ENCODE data around the gene TRAF7.

The TRAF7 gene

DNA sequence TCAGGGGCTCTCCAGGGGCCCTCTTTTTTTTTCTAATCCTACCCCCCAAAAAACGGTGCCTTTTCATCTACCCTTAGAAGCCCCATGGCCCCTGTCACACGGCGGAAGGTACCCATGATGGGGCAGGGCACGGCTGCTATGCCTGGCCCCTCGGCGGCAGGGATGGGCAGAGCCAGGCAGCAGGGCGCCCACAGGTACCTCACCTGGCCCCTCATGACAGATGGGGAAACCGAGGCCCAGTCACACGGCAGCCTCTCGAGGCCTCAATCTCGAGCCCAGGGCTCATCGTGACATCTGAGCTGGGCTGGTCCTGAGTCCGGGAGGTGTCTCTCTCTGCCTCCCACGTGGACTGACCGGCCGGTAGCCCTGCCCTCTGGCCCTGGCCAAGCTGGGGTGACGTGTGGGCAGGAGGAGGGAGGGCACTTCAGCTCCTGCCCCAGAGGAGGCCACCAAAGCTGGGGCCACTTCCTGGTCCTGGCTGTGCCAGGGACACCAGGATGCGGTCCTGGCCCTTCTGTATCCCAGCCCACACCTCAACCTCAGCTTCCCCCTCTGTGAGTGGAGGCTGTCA, 11.6 kb downstream of the TRAF7 start:
- no peak overlapping the region for H3K4me3 ChIP-seq (ENCODE audit: low read length)
- H3K4me2 ChIP-seq (ENCODE audit: low read length) = no peak overlapping the region
- no peaks in the 10 kb centered on the region for H4K20me1 ChIP-seq (ENCODE audit: control insufficient read depth, insufficient read depth, low read depth, low read length)
- H3K27me3 ChIP-seq (ENCODE audit: control insufficient read depth, low read length) = no peaks in the 10 kb centered on the region
- H3K36me3 ChIP-seq (ENCODE audit: control insufficient read depth, low read length) = peaks cover 66% of the 10 kb centered on the region
- H3K27ac ChIP-seq (ENCODE audit: low read depth, low read length) = no peak overlapping the region
- no peaks in the 10 kb centered on the region for H3K4me1 ChIP-seq (ENCODE audit: control insufficient read depth, low read length)
- peaks cover 15% of the 10 kb centered on the region; the same call in 1 of the 2 replicates for H3K9me3 ChIP-seq (ENCODE audit: control insufficient read depth, insufficient read depth, low read length)
- no peaks in the 10 kb centered on the region for H3K9me2 ChIP-seq (replicated peaks; ENCODE audit: control insufficient read depth, low read length)
- H3F3A ChIP-seq (ENCODE audit: control insufficient read depth, insufficient read depth) = peaks cover 8% of the 10 kb centered on the region
- TF ChIP-seq CTCF (IDR thresholded peaks at IDR 0.05; ENCODE audit: low read depth, low read length, poor library complexity, severe bottlenecking) (no peak), EZH2phosphoT487 (IDR thresholded peaks at IDR 0.05; ENCODE audit: borderline replicate concordance, low read length) (no peak)
- peaks cover 34% of the 10 kb centered on the region for H3K79me2 ChIP-seq (ENCODE audit: control insufficient read depth, low read length)

- no peak for TF ChIP-seq EZH2phosphoT487 (IDR thresholded peaks at IDR 0.05; ENCODE audit: borderline replicate concordance, low read length)
- no peak for TF ChIP-seq CTCF (IDR thresholded peaks at IDR 0.05; ENCODE audit: low read depth, low read length, poor library complexity, severe bottlenecking)
- Histone ChIP-seq H3K27me3 (ENCODE audit: control insufficient read depth, low read length) (no peaks in the 10 kb centered on the region), H3K4me3 (ENCODE audit: low read length) (no peak overlapping the region), H3K4me2 (ENCODE audit: low read length) (no peak overlapping the region), H3K9me3 (ENCODE audit: control insufficient read depth, insufficient read depth, low read length) (no peaks in the 10 kb centered on the region), H3K36me3 (ENCODE audit: control insufficient read depth, low read length) (peaks cover 67% of the 10 kb centered on the region), H3K79me2 (ENCODE audit: control insufficient read depth, low read length) (peaks cover 15% of the 10 kb centered on the region), H3K4me1 (ENCODE audit: control insufficient read depth, low read length) (no peaks in the 10 kb centered on the region), H3K27ac (ENCODE audit: low read depth, low read length) (no peak overlapping the region), H3F3A (ENCODE audit: control insufficient read depth, insufficient read depth) (no peaks in the 10 kb centered on the region), H4K20me1 (ENCODE audit: control insufficient read depth, insufficient read depth, low read depth, low read length) (no peaks in the 10 kb centered on the region), H3K9me2 (replicated peaks; ENCODE audit: control insufficient read depth, low read length) (no peaks in the 10 kb centered on the region)
Measured at GRCh38 chr16:2170080-2170479, 14.5 kb downstream of the TRAF7 start.

- no peaks in the 10 kb centered on the region for H3K9me2 ChIP-seq (replicated peaks; ENCODE audit: control insufficient read depth, low read length)
- no peak overlapping the region for H3K4me2 ChIP-seq (ENCODE audit: low read length)
- no peak overlapping the region for H3K4me3 ChIP-seq (ENCODE audit: low read length)
- H3K36me3 ChIP-seq (ENCODE audit: control insufficient read depth, low read length) = peaks cover 69% of the 10 kb centered on the region
- no peaks in the 10 kb centered on the region for H3F3A ChIP-seq (ENCODE audit: control insufficient read depth, insufficient read depth)
- H3K79me2 ChIP-seq (ENCODE audit: control insufficient read depth, low read length) = peaks cover 10% of the 10 kb centered on the region
- H3K27ac ChIP-seq (ENCODE audit: low read depth, low read length) = no peak overlapping the region
- no peaks in the 10 kb centered on the region for H3K9me3 ChIP-seq (ENCODE audit: control insufficient read depth, insufficient read depth, low read length)
- H3K27me3 ChIP-seq (ENCODE audit: control insufficient read depth, low read length) = no peaks in the 10 kb centered on the region
- H3K4me1 ChIP-seq (ENCODE audit: control insufficient read depth, low read length) = no peaks in the 10 kb centered on the region
- H4K20me1 ChIP-seq (ENCODE audit: control insufficient read depth, insufficient read depth, low read depth, low read length) = no peaks in the 10 kb centered on the region
- TF ChIP-seq CTCF (IDR thresholded peaks at IDR 0.05; ENCODE audit: low read depth, low read length, poor library complexity, severe bottlenecking) (no peak), EZH2phosphoT487 (IDR thresholded peaks at IDR 0.05; ENCODE audit: borderline replicate concordance, low read length) (no peak)
Measured at GRCh38 chr16:2170587-2171435, 15.2 kb downstream of the TRAF7 start.
